PC-3 (cell line): ENCODE data around the gene FOXO1. TPM values are rescaled to one million over a fixed set of nuclear protein-coding genes. Genes with fewer than 3 reads are reported as not detected.

Experiments used
- ATAC-seq: fragments of 200-7000 bp; cut with Tn5 transposase; 2 replicates; pipeline ENCODE4 v1.9.1; 2020; ENCODE audit warnings: mild to moderate bottlenecking, moderate library complexity
- BruUV-seq: library from RNA; stranded (reverse); fragments of 400-500 nt; replicated peaks from 2 replicates; lab custom pipeline; 2021; lab: Mats Ljungman, UMichigan
- CTCF ChIA-PET: fragments of 300-600 bp; sonication (Branson Sonifier 250); formaldehyde crosslinking; loops from one replicate; lab custom pipeline; 2022; ENCODE audit warnings: antibody characterized with exemption; lab: Charles Lee
- POLR2A ChIA-PET: fragments of 300-600 bp; sonication (Branson Sonifier 250); formaldehyde crosslinking; loops from one replicate; lab custom pipeline; 2022; ENCODE audit warnings: antibody characterized with exemption; ENCODE audit not compliant: unreplicated experiment; lab: Charles Lee
- DNase-seq: peaks from one replicate; pipeline ENCODE4 v3.0.0-alpha.2; 2015
- H2AFZ ChIP-seq: fragments of 300-600 bp; sonication (generic); 2 replicates; pipeline ENCODE4 v1.6.0; 2016; ENCODE audit warnings: antibody characterized with exemption, low read length
- H3F3A ChIP-seq: fragments of 300-600 bp; sonication (generic); one replicate; pipeline ENCODE4 v1.6.0; 2017; ENCODE audit warnings: antibody characterized with exemption, low read length, control low read depth, mild to moderate bottlenecking; ENCODE audit not compliant: unreplicated experiment
- H3K27ac ChIP-seq: fragments of 300-600 bp; sonication (generic); 2 replicates; pipeline ENCODE4 v1.5.1; 2016; ENCODE audit warnings: mild to moderate bottlenecking, low read length
- H3K27me3 ChIP-seq: fragments of 300-600 bp; sonication (generic); 2 replicates; pipeline ENCODE4 v1.6.1; 2016; ENCODE audit warnings: low read length, mixed read lengths
- H3K36me3 ChIP-seq: fragments of 300-600 bp; sonication (generic); 2 replicates; pipeline ENCODE4 v1.6.1; 2016; ENCODE audit warnings: low read depth, mixed run types, low read length, mixed read lengths
- H3K4me1 ChIP-seq: fragments of 300-600 bp; sonication (generic); 2 replicates; pipeline ENCODE4 v1.5.1; 2016; ENCODE audit warnings: low read length; ENCODE audit not compliant: insufficient read depth
- H3K4me2 ChIP-seq: fragments of 300-600 bp; sonication (generic); 2 replicates; pipeline ENCODE4 v1.6.0; 2016; ENCODE audit warnings: low read length
- H3K4me3 ChIP-seq: fragments of 300-600 bp; sonication (generic); 2 replicates; pipeline ENCODE4 v1.5.1; 2016; ENCODE audit warnings: mild to moderate bottlenecking, low read length, mixed read lengths
- H3K79me2 ChIP-seq: fragments of 300-600 bp; sonication (generic); 2 replicates; pipeline ENCODE4 v1.6.1; 2017; ENCODE audit warnings: low read length, mixed read lengths
- H3K9ac ChIP-seq: fragments of 300-600 bp; sonication (generic); 2 replicates; pipeline ENCODE4 v1.6.0; 2016; ENCODE audit warnings: mild to moderate bottlenecking, low read length
- H3K9me2 ChIP-seq: fragments of 300-600 bp; sonication (generic); replicated peaks from 2 replicates; pipeline ENCODE4 v1.6.1; 2016; ENCODE audit warnings: mixed run types, low read length, mixed read lengths
- H3K9me3 ChIP-seq: fragments of 300-600 bp; sonication (generic); 2 replicates; pipeline ENCODE4 v1.6.1; 2016; ENCODE audit warnings: low read length, mixed read lengths
- H4K20me1 ChIP-seq: fragments of 300-600 bp; sonication (generic); 2 replicates; pipeline ENCODE4 v1.6.1; 2016; ENCODE audit warnings: low read length, mixed read lengths
- CTCF ChIP-seq: fragments of 300-600 bp; sonication (generic); conservative IDR thresholded peaks from 2 replicates; pipeline ENCODE4 v1.5.1; 2017; ENCODE audit warnings: antibody characterized with exemption, low read depth, mild to moderate bottlenecking, low read length
- EZH2 ChIP-seq: fragments of 300-600 bp; sonication (generic); IDR thresholded peaks from one replicate; pipeline ENCODE4 v1.6.1; 2017; ENCODE audit warnings: antibody characterized with exemption, mild to moderate bottlenecking, low read length; ENCODE audit not compliant: unreplicated experiment
- EZH2phosphoT487 ChIP-seq: fragments of 300-600 bp; sonication (generic); IDR thresholded peaks from 2 replicates; pipeline ENCODE4 v1.6.1; 2018; ENCODE audit warnings: mild to moderate bottlenecking, antibody characterized with exemption, low read length, borderline replicate concordance
- intact Hi-C: fragments of 100-400 bp; cut with micrococcal nuclease; formaldehyde crosslinking; loops from 2 replicates; pipeline ENCODE4 v1.9.0; 2023
- total RNA-seq: library from RNA; depleted of rRNA; stranded (reverse); fragments of >200 nt; gene quantifications from 2 replicates; pipeline ENCODE4 v1.2.3, GENCODE V29; 2014

The FOXO1 gene
- total RNA-seq, 1 experiment from 2014 or later, result 2.7 TPM

GRCh38 chr13:40596484-40596883 is 70.0 kb downstream of the FOXO1 start:
- H2AFZ ChIP-seq, result no peak overlapping the region
- no peak overlapping the region for H3K4me2 ChIP-seq
- H3K9ac ChIP-seq, result no peak overlapping the region
- no peaks in the 10 kb centered on the region for H3K4me1 ChIP-seq
- no peak overlapping the region for H3K27ac ChIP-seq
- TF ChIP-seq EZH2phosphoT487, result no peak
- BruUV-seq, result no TSS peak
- no peaks in the 10 kb centered on the region for H3K36me3 ChIP-seq
- intact Hi-C loops, result no loop called here
- DNase-seq (no peak), ATAC-seq (no peak)
- H3K4me3 ChIP-seq, result no peak overlapping the region
- no peaks in the 10 kb centered on the region for H3K27me3 ChIP-seq
- POLR2A ChIA-PET, result no interaction called here
- H4K20me1 ChIP-seq, result no peaks in the 10 kb centered on the region
- H3F3A ChIP-seq, result no peaks in the 10 kb centered on the region
- no peaks in the 10 kb centered on the region for H3K9me2 ChIP-seq
- no peaks in the 10 kb centered on the region for H3K9me3 ChIP-seq
- CTCF ChIA-PET, result no interaction called here
- no peaks in the 10 kb centered on the region for H3K79me2 ChIP-seq

- H2AFZ ChIP-seq, result no peak overlapping the region
- H3K27me3 ChIP-seq, result no peaks in the 10 kb centered on the region
- H3K4me1 ChIP-seq, result no peaks in the 10 kb centered on the region
- no peak overlapping the region for H3K9ac ChIP-seq
- peak; percentile 4 for DNase-seq
- H3K79me2 ChIP-seq, result peaks cover 6% of the 10 kb centered on the region; the same call in 1 of the 2 replicates
- ATAC-seq, result no peak
- intact Hi-C loops, result no loop called here
- CTCF ChIA-PET, result no interaction called here
- POLR2A ChIA-PET, result no interaction called here
- no peaks in the 10 kb centered on the region for H4K20me1 ChIP-seq
- H3K4me2 ChIP-seq, result no peak overlapping the region
- no peaks in the 10 kb centered on the region for H3K9me2 ChIP-seq
- TF ChIP-seq EZH2, result no peak
- no peak for TF ChIP-seq EZH2phosphoT487
- TF ChIP-seq CTCF, result no peak
- H3K36me3 ChIP-seq, result no peaks in the 10 kb centered on the region
- H3K9me3 ChIP-seq, result no peaks in the 10 kb centered on the region
- H3K4me3 ChIP-seq, result no peak overlapping the region
- H3K27ac ChIP-seq, result no peak overlapping the region
- H3F3A ChIP-seq, result no peaks in the 10 kb centered on the region
- BruUV-seq, result no TSS peak
These were observed 70.7 kb downstream of the FOXO1 start for GRCh38 chr13:40595693-40596092.

- CTCF ChIA-PET, result no interaction called here
- no peak overlapping the region for H3K4me3 ChIP-seq
- no TSS peak for BruUV-seq
- H4K20me1 ChIP-seq, result no peaks in the 10 kb centered on the region
- no peak overlapping the region for H3K27ac ChIP-seq
- H3K9ac ChIP-seq, result no peak overlapping the region
- POLR2A ChIA-PET, result no interaction called here
- TF ChIP-seq CTCF (no peak), EZH2phosphoT487 (no peak), EZH2 (no peak)
- H3K36me3 ChIP-seq, result no peaks in the 10 kb centered on the region
- DNase-seq (no peak), ATAC-seq (no peak)
- H3K27me3 ChIP-seq, result no peaks in the 10 kb centered on the region
- no peak overlapping the region for H2AFZ ChIP-seq
- intact Hi-C loops, result no loop called here
- no peak overlapping the region for H3K4me2 ChIP-seq
- H3F3A ChIP-seq, result no peaks in the 10 kb centered on the region
- H3K9me3 ChIP-seq, result no peaks in the 10 kb centered on the region
- peaks cover 19% of the 10 kb centered on the region for H3K79me2 ChIP-seq
- H3K4me1 ChIP-seq, result peaks cover 4% of the 10 kb centered on the region; the same call in 1 of the 2 replicates
- no peaks in the 10 kb centered on the region for H3K9me2 ChIP-seq
These were observed 74.4 kb downstream of the FOXO1 start for GRCh38 chr13:40592035-40592434.
